ENCODE measurements around the gene MEGF6. TPM values are rescaled to one million over a fixed set of nuclear protein-coding genes. Genes with fewer than 3 reads are reported as not detected.
"Not testable (repeated sequence)": the region's sequence is repeated elsewhere in the genome, so short reads cannot be mapped to it uniquely, and the experiment has no call there.

Gene MEGF6
- total and polyA plus RNA-seq, 2 donors (not counting 1 experiment from before 2014, with no cell fraction given), result 43.2 to 77.3 TPM

GRCh38 chr1:3573500-3573899, 37.8 kb downstream of the MEGF6 start:
- Mint-ChIP-seq H3K4me1 (peaks cover 7% of the 10 kb centered on the region), H3K4me3 (no peak overlapping the region), H3K27ac (no peak overlapping the region), H3K9me3 (ENCODE audit: insufficient read depth) (no peaks in the 10 kb centered on the region), H3K27me3 (no peaks in the 10 kb centered on the region)
- Histone ChIP-seq H3K79me2 (ENCODE audit: control insufficient read depth, insufficient read depth, low read length) (no peaks in the 10 kb centered on the region), H3K9ac (ENCODE audit: low read length) (no peak overlapping the region), H3K4me3 (ENCODE audit: control extremely low read depth in 1 of 5, extremely low read depth in 1 of 5, insufficient read depth in 1 of 5, low read depth in 2 of 5, low read length in 4 of 5) (no peak overlapping the region), H3K27ac (ENCODE audit: low read length in 2 of 2) (no peak overlapping the region), H3K4me1 (ENCODE audit: control insufficient read depth in 2 of 2, insufficient read depth in 2 of 2, low read length in 2 of 2) (peaks cover 9 to 16% of the 10 kb centered on the region in 2 donors), H4K20me1 (ENCODE audit: control insufficient read depth, insufficient read depth, low read length, poor library complexity, severe bottlenecking) (no peaks in the 10 kb centered on the region), H3K27me3 (replicated peaks in 1 of 4; ENCODE audit: control extremely low read depth in 1 of 4, control insufficient read depth in 3 of 4, insufficient read depth in 4 of 4, low read length in 3 of 4) (no peaks in the 10 kb centered on the region), H3K4me2 (replicated peaks; ENCODE audit: low read depth, low read length, poor library complexity, severe bottlenecking) (no peak overlapping the region), H3K9me3 (ENCODE audit: control extremely low read depth in 1 of 3, control insufficient read depth in 2 of 3, insufficient read depth in 1 of 3, low read length in 2 of 3) (peaks cover 0 to 35% (median 0%) of the 10 kb centered on the region in 3 donors), H2AFZ (ENCODE audit: insufficient read depth, low read depth, low read length, poor library complexity, severe bottlenecking) (no peak overlapping the region), H3K36me3 (replicated peaks in 1 of 2; ENCODE audit: control extremely low read depth in 1 of 2, control insufficient read depth in 1 of 2, extremely low read depth in 1 of 2, insufficient read depth in 2 of 2, low read length in 1 of 2) (no peaks in the 10 kb centered on the region)
- TF ChIP-seq CTCF (IDR thresholded peaks at IDR 0.05), result no peak
- ATAC-seq (ENCODE audit: low read depth) (no peak), DNase-seq (no peak)
- CTCF ChIA-PET, result no interaction called here
- 88% methylated on average over 9 of the region's 9 CpGs for WGBS (ENCODE audit: insufficient coverage)
- intact Hi-C loops (cut with micrococcal nuclease), result no loop called here
- POLR2A ChIA-PET, result no interaction called here

GRCh38 chr1:3572638-3573037, 38.7 kb downstream of the MEGF6 start:
- H3K27ac Mint-ChIP-seq; H3K4me3 Mint-ChIP-seq; H3K4me1 Mint-ChIP-seq; H3K9ac ChIP-seq (ENCODE audit: low read length); H3K27me3 Mint-ChIP-seq; H3K4me3 ChIP-seq (ENCODE audit: control extremely low read depth in 1 of 5, extremely low read depth in 1 of 5, insufficient read depth in 1 of 5, low read depth in 2 of 5, low read length in 4 of 5); H3K27me3 ChIP-seq (replicated peaks in 1 of 4; ENCODE audit: control extremely low read depth in 1 of 4, control insufficient read depth in 3 of 4, insufficient read depth in 4 of 4, low read length in 3 of 4); H4K20me1 ChIP-seq (ENCODE audit: control insufficient read depth, insufficient read depth, low read length, poor library complexity, severe bottlenecking); H3K27ac ChIP-seq (ENCODE audit: low read length in 2 of 2); H3K9me3 Mint-ChIP-seq (ENCODE audit: insufficient read depth); H2AFZ ChIP-seq (ENCODE audit: insufficient read depth, low read depth, low read length, poor library complexity, severe bottlenecking); intact Hi-C loops (cut with micrococcal nuclease); H3K4me2 ChIP-seq (replicated peaks; ENCODE audit: low read depth, low read length, poor library complexity, severe bottlenecking); POLR2A ChIA-PET; CTCF ChIA-PET; ATAC-seq (ENCODE audit: low read depth); DNase-seq; H3K4me1 ChIP-seq (ENCODE audit: control insufficient read depth in 2 of 2, insufficient read depth in 2 of 2, low read length in 2 of 2); H3K79me2 ChIP-seq (ENCODE audit: control insufficient read depth, insufficient read depth, low read length); H3K36me3 ChIP-seq (replicated peaks in 1 of 2; ENCODE audit: control extremely low read depth in 1 of 2, control insufficient read depth in 1 of 2, extremely low read depth in 1 of 2, insufficient read depth in 2 of 2, low read length in 1 of 2): not testable (repeated sequence)
- H3K9me3 ChIP-seq (ENCODE audit: control extremely low read depth in 1 of 3, control insufficient read depth in 2 of 3, insufficient read depth in 1 of 3, low read length in 2 of 3), result peaks cover 0 to 26% (median 0%) of the 10 kb centered on the region in 3 donors
- WGBS (ENCODE audit: insufficient coverage), result 90% methylated on average over 1 of the region's 1 CpG
